OCI-LY1 (cell line): ENCODE measurements around the gene HECTD2.

Source experiments
- CTCF ChIP-seq: fragments of 200-600 bp; sonication (generic), shearing (Covaris generic); IDR thresholded peaks from 2 replicates; pipeline ENCODE4 v1.5.1; 2017; ENCODE audit warnings: mild to moderate bottlenecking, antibody characterized with exemption, low read length, moderate library complexity, mixed read lengths
- EZH2 ChIP-seq: fragments of 200-600 bp; sonication (generic), shearing (Covaris generic); IDR thresholded peaks from 2 replicates; pipeline ENCODE4 v1.8.0; 2017; ENCODE audit warnings: borderline replicate concordance, mixed run types, mild to moderate bottlenecking, antibody characterized with exemption, low read length, moderate library complexity, mixed read lengths

- TF ChIP-seq CTCF (no peak), EZH2 (no peak)
Measured at GRCh38 chr10:91479583-91479982, 69.4 kb downstream of the HECTD2 start.
